ENCODE data around the gene ZDHHC8.

ZDHHC8 gene

DNA sequence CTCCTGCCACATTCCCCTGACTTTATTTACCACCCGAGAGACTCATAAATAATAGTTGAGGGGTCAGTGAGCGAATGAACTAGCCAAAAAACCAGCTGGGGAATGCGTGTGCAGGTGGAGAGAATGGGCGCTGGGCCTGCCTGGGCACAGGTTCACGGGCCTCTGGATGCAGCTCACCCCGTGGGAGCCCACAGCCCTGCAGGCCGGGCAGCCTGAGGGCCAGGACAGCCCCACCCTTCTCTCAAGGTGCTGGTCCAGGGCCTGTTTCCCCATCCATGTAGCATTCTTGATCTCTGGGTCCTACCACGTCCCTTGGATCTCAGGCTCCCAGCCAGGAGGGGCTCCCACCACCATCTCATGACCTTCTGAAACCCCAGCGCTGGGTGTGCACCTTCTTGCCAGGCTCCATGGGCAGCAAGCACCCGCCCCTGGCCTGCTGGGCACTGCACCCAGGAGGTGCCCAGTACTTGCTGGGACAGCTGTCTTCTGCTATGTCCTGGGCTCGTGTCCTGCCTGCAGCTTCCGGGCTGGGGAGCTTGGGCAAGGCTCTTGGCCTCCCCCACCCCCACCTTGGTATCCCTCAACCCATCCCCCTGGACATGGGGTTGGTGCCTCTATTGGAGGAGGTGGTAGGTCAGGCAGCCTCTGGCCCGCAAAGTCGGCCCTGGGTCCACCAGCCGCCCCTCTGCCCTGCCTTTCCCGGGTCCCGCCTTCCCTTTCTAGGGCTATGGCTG, 62.3 kb downstream of the ZDHHC8 start:
- H3K27me3 Mint-ChIP-seq = no peaks in the 10 kb centered on the region
- H3K4me1 Mint-ChIP-seq = peaks cover 9% of the 10 kb centered on the region
- H3K9me3 Mint-ChIP-seq = no peaks in the 10 kb centered on the region
- no peak overlapping the region for H3K4me3 Mint-ChIP-seq
- ATAC-seq (replicated peaks; ENCODE audit: extremely low read depth, poor library complexity, severe bottlenecking) (no peak), DNase-seq (ENCODE audit: low spot score in 2 of 2) (no peak)
- no peak overlapping the region for H3K27ac Mint-ChIP-seq (ENCODE audit: low read depth)
- H3K36me3 Mint-ChIP-seq (ENCODE audit: insufficient read depth) = peaks cover 3% of the 10 kb centered on the region

DNA sequence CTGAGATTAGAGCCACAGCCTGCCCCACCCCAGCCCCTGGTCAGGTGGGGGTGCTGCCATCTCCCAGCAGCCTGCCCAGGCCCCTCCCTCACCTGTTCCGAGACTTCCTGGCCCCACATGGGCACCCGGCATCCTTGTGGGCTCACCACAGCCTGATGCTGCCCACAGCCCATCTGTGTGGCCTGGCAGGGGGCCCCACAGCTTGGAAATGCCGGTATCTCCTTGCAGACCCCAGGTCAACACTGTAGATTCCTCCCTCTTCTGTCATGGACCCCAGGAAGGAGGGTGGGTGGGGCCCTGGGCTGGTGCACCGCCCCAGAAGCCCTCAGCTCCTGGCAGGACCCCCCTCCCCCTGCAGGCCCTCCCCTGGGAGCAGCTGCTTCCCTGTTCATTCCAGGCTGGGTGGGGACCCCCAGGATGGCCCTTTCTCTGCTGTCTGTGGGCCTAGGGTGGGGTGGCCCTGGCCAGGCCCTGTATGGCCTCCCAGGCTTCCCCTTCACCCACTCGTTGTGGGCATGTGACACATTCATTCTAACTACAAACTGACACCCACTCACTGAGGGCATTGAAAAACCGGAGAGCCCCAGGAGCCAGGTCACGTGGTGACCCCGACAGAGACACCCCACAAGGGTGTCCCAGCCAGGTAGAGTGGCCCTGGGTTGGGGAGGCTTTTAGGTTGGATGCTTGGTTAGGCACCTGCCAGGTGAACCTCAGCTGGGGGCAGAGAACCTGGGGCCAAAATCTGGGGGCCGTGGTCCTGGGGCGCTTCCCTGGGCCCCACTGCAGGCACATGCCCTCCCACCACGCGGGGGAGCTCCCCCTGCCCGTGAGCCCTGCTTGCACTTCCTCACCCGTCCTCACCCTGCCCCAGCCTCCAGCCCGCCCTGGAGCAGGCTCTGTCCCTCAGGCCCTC, 63.3 kb downstream of the ZDHHC8 start:
- H3K27me3 Mint-ChIP-seq = no peaks in the 10 kb centered on the region
- no peak for ATAC-seq (replicated peaks; ENCODE audit: extremely low read depth, poor library complexity, severe bottlenecking)
- no peaks in the 10 kb centered on the region for H3K9me3 Mint-ChIP-seq
- H3K36me3 Mint-ChIP-seq (ENCODE audit: insufficient read depth) = peaks cover 3% of the 10 kb centered on the region
- H3K4me3 Mint-ChIP-seq = no peak overlapping the region
- H3K4me1 Mint-ChIP-seq = peaks cover 6% of the 10 kb centered on the region
- H3K27ac Mint-ChIP-seq (ENCODE audit: low read depth) = no peak overlapping the region
- no peak for DNase-seq (ENCODE audit: low spot score in 2 of 2)

GRCh38 chr22:20196094-20196842, 64.7 kb downstream of the ZDHHC8 start:
- Mint-ChIP-seq H3K4me3 (no peak overlapping the region), H3K9me3 (no peaks in the 10 kb centered on the region), H3K4me1 (no peaks in the 10 kb centered on the region)

More at GRCh38 chr22:20196094-20196842, 64.7 kb downstream of the ZDHHC8 start:
- H3K27me3 Mint-ChIP-seq = no peaks in the 10 kb centered on the region
- H3K27ac Mint-ChIP-seq (ENCODE audit: low read depth) = no peak overlapping the region
- no peaks in the 10 kb centered on the region for H3K36me3 Mint-ChIP-seq (ENCODE audit: insufficient read depth)
- no peak for DNase-seq (ENCODE audit: low spot score in 2 of 2)
- no peak for ATAC-seq (replicated peaks; ENCODE audit: extremely low read depth, poor library complexity, severe bottlenecking)

Measured in central memory CD8-positive, alpha-beta T cell (primary cell).